Spleen (tissue), 11 donors: ENCODE results near the gene EPHA3. TPM values are rescaled to one million over a fixed set of nuclear protein-coding genes. Genes with fewer than 3 reads are reported as not detected.

Experiments used
- DNase-seq: peaks from one replicate; pipeline ENCODE4 v3.0.0-alpha.2; 2020
- H3K27ac ChIP-seq, 8 donors: fragments of 200-600 bp; sonication (generic) in 7 of 8; 1 replicate in 4 of 8; 2 replicates in 4 of 8; pipeline versions ENCODE4 v1.5.0 to v1.8.0; 2016 to 2021; ENCODE audit warnings: inconsistent platforms in 4 of 8, mild to moderate bottlenecking in 4 of 8, moderate library complexity in 1 of 8
- H3K27me3 ChIP-seq, 7 donors: fragments of 200-600 bp; sonication (generic) in 6 of 7; replicated peaks in 1 of 7; 1 replicate in 4 of 7; 2 replicates in 3 of 7; pipeline versions ENCODE4 v1.5.0 to v1.8.0; 2016 to 2021; ENCODE audit warnings: inconsistent platforms in 3 of 7, mild to moderate bottlenecking in 1 of 7
- H3K36me3 ChIP-seq, 6 donors: fragments of 200-600 bp; sonication (generic) in 5 of 6; 1 replicate in 4 of 6; 2 replicates in 2 of 6; pipeline versions ENCODE4 v1.5.0 to v1.8.0; 2016 to 2021; ENCODE audit warnings: inconsistent platforms in 2 of 6
- H3K4me1 ChIP-seq, 6 donors: fragments of 200-600 bp; sonication (generic) in 5 of 6; 1 replicate in 3 of 6; 2 replicates in 3 of 6; pipeline versions ENCODE4 v1.5.0 to v1.8.0; 2016 to 2021; ENCODE audit warnings: inconsistent platforms in 3 of 6
- H3K4me3 ChIP-seq, 8 donors: fragments of 200-600 bp; sonication (generic) in 7 of 8; 1 replicate in 4 of 8; 2 replicates in 4 of 8; pipeline versions ENCODE4 v1.5.0 to v1.8.0; 2016 to 2021; ENCODE audit warnings: inconsistent platforms in 4 of 8, mild to moderate bottlenecking in 4 of 8, moderate library complexity in 2 of 8
- H3K9me3 ChIP-seq, 8 donors: fragments of 200-600 bp; sonication (generic) in 7 of 8; 1 replicate in 4 of 8; 2 replicates in 4 of 8; pipeline versions ENCODE4 v1.5.0 to v1.8.0; 2016 to 2021; ENCODE audit warnings: inconsistent platforms in 4 of 8
- CTCF ChIP-seq, 11 experiments: fragments of 200-600 bp in 7 of 11; fragments of 450-650 bp in 4 of 11; sonication (generic) in 4 of 11; IDR thresholded peaks in 8 of 11; conservative IDR thresholded peaks in 3 of 11; 1 replicate in 7 of 11; 2 replicates in 4 of 11; pipeline versions ENCODE4 v1.4.0 to v1.8.0; 2016 to 2021; ENCODE audit warnings: antibody characterized with exemption in 11 of 11, inconsistent platforms in 4 of 11, mild to moderate bottlenecking in 1 of 11
- POLR2A ChIP-seq, 3 donors: fragments of 450-650 bp; IDR thresholded peaks; one replicate each; pipeline ENCODE4 v1.5.1; 2017; ENCODE audit warnings: antibody characterized with exemption in 3 of 3, mild to moderate bottlenecking in 1 of 3
- POLR2AphosphoS5 ChIP-seq, 3 donors: sonication (generic); formaldehyde crosslinking; IDR thresholded peaks; one replicate each; pipeline ENCODE4 v1.5.1; 2017; ENCODE audit warnings: antibody characterized with exemption in 3 of 3
- WGBS, 5 donors: extraction: QIAGEN DNeasy Blood & Tissue Kit in 3 of 5; methylation state at CpG; one replicate each; pipeline versions ENCODE4 v1.1.5 to v1.1.7; 2013 to 2018; 5-methylcytosine and 5-hydroxymethylcytosine counted together
- intact Hi-C: fragments of 100-400 bp; cut with DNase I; formaldehyde crosslinking; loops from one replicate; pipeline ENCODE4 v1.15.0; 2023; ENCODE audit warnings: low total_unique reads
- polyA plus RNA-seq, 3 donors: library from polyadenylated mRNA; stranded (reverse); fragments of 200-250 nt; gene quantifications; one replicate each; pipeline ENCODE4 v1.2.1, GENCODE V29; 2013
- total RNA-seq, 7 donors: library from RNA; depleted of rRNA in 3 of 7; stranded (reverse); fragments of >200 nt in 3 of 7; fragmentation: NEBNext Ultra II Directional in 4 of 7; extraction: Animal tissue kit (Norgen Biotek cat#: 25700) in 4 of 7; gene quantifications; one replicate each; pipeline versions ENCODE4 v1.1.0 to v1.2.1, GENCODE V29; 2016 to 2021
- donor health status: healthy with polysubstance abuse.
- donor health status: DM: no; HTN: no; CAD: no; lungs with moderate emphysema.
- donor health status: DM: no; HTN: no; CAD: no.
- donor health status: Bipolar disorder and iron deficiency.
- donor health status: healthy.
- donor health status: DM: no; HTN: no; CAD: no.
- donor health status: DM: yes; HTN: yes; CAD: no.

The EPHA3 gene
- total and polyA plus RNA-seq, 10 donors, result 0.07 to 1.2 (median 0.76) TPM

- no peak overlapping the region for H3K27ac ChIP-seq
- no peak overlapping the region for H3K4me3 ChIP-seq
- no peak for DNase-seq
- intact Hi-C loops, result no loop called here
- TF ChIP-seq POLR2AphosphoS5 (IDR thresholded peaks at IDR 0.05) (no peak), POLR2A (IDR thresholded peaks at IDR 0.05) (no peak), CTCF (IDR thresholded peaks at IDR 0.05 in 8 of 11, conservative IDR thresholded peaks at IDR 0.05 in 3 of 11) (no peak)
- H3K4me1 ChIP-seq, result no peaks in the 10 kb centered on the region
- no peaks in the 10 kb centered on the region for H3K36me3 ChIP-seq
- H3K27me3 ChIP-seq, result no peaks in the 10 kb centered on the region
- H3K9me3 ChIP-seq, result peaks cover 0 to 6% (median 0%) of the 10 kb centered on the region in 8 donors
- 55 to 68% (median 57%) methylated on average over 4 of the region's 4 CpGs for WGBS, 5 donors
Observed at GRCh38 chr3:89494734-89495133, 387.3 kb downstream of the EPHA3 start.

- WGBS, 5 donors, result 62 to 77% (median 67%) methylated on average over 2 of the region's 2 CpGs
- Histone ChIP-seq H3K27ac (no peak overlapping the region), H3K4me1 (no peaks in the 10 kb centered on the region), H3K4me3 (no peak overlapping the region), H3K9me3 (peaks cover 0 to 9% (median 0%) of the 10 kb centered on the region in 8 donors), H3K36me3 (no peaks in the 10 kb centered on the region), H3K27me3 (no peaks in the 10 kb centered on the region)
- intact Hi-C loops, result no loop called here
- DNase-seq, result no peak
- TF ChIP-seq POLR2AphosphoS5 (IDR thresholded peaks at IDR 0.05), result no peak
- no peak for TF ChIP-seq POLR2A (IDR thresholded peaks at IDR 0.05)
- TF ChIP-seq CTCF (IDR thresholded peaks at IDR 0.05 in 8 of 11, conservative IDR thresholded peaks at IDR 0.05 in 3 of 11), result no peak
Observed at GRCh38 chr3:89503891-89504391, 396.5 kb downstream of the EPHA3 start.

- WGBS, 5 donors, result 54 to 69% (median 66%) methylated on average over 4 of the region's 4 CpGs
Observed at GRCh38 chr3:89504432-89504831, 397.0 kb downstream of the EPHA3 start.

More at GRCh38 chr3:89504432-89504831, 397.0 kb downstream of the EPHA3 start:
- DNase-seq, result no peak
- peaks cover 0 to 9% (median 0%) of the 10 kb centered on the region in 8 donors for H3K9me3 ChIP-seq
- no peaks in the 10 kb centered on the region for H3K27me3 ChIP-seq
- H3K27ac ChIP-seq, result no peak overlapping the region
- H3K36me3 ChIP-seq, result no peaks in the 10 kb centered on the region
- H3K4me3 ChIP-seq, result no peak overlapping the region
- no peaks in the 10 kb centered on the region for H3K4me1 ChIP-seq
- intact Hi-C loops, result no loop called here
- TF ChIP-seq CTCF (IDR thresholded peaks at IDR 0.05 in 8 of 11, conservative IDR thresholded peaks at IDR 0.05 in 3 of 11) (no peak), POLR2AphosphoS5 (IDR thresholded peaks at IDR 0.05) (no peak), POLR2A (IDR thresholded peaks at IDR 0.05) (no peak)
